PC-3 (cell line): Measurements from ENCODE around the gene PLXND1. TPM values are rescaled to one million over a fixed set of nuclear protein-coding genes. Genes with fewer than 3 reads are reported as not detected.

Experiments used
- ATAC-seq: fragments of 200-7000 bp; cut with Tn5 transposase; 2 replicates; pipeline ENCODE4 v1.9.1; 2020; ENCODE audit warnings: mild to moderate bottlenecking, moderate library complexity
- BruUV-seq: library from RNA; stranded (reverse); fragments of 400-500 nt; replicated peaks from 2 replicates; lab custom pipeline; 2021; lab: Mats Ljungman, UMichigan
- CTCF ChIA-PET: fragments of 300-600 bp; sonication (Branson Sonifier 250); formaldehyde crosslinking; loops from one replicate; lab custom pipeline; 2022; ENCODE audit warnings: antibody characterized with exemption; lab: Charles Lee
- POLR2A ChIA-PET: fragments of 300-600 bp; sonication (Branson Sonifier 250); formaldehyde crosslinking; loops from one replicate; lab custom pipeline; 2022; ENCODE audit warnings: antibody characterized with exemption; ENCODE audit not compliant: unreplicated experiment; lab: Charles Lee
- DNase-seq: peaks from one replicate; pipeline ENCODE4 v3.0.0-alpha.2; 2015
- H2AFZ ChIP-seq: fragments of 300-600 bp; sonication (generic); 2 replicates; pipeline ENCODE4 v1.6.0; 2016; ENCODE audit warnings: antibody characterized with exemption, low read length
- H3F3A ChIP-seq: fragments of 300-600 bp; sonication (generic); one replicate; pipeline ENCODE4 v1.6.0; 2017; ENCODE audit warnings: antibody characterized with exemption, low read length, control low read depth, mild to moderate bottlenecking; ENCODE audit not compliant: unreplicated experiment
- H3K27ac ChIP-seq: fragments of 300-600 bp; sonication (generic); 2 replicates; pipeline ENCODE4 v1.5.1; 2016; ENCODE audit warnings: mild to moderate bottlenecking, low read length
- H3K27me3 ChIP-seq: fragments of 300-600 bp; sonication (generic); 2 replicates; pipeline ENCODE4 v1.6.1; 2016; ENCODE audit warnings: low read length, mixed read lengths
- H3K36me3 ChIP-seq: fragments of 300-600 bp; sonication (generic); 2 replicates; pipeline ENCODE4 v1.6.1; 2016; ENCODE audit warnings: low read depth, mixed run types, low read length, mixed read lengths
- H3K4me1 ChIP-seq: fragments of 300-600 bp; sonication (generic); 2 replicates; pipeline ENCODE4 v1.5.1; 2016; ENCODE audit warnings: low read length; ENCODE audit not compliant: insufficient read depth
- H3K4me2 ChIP-seq: fragments of 300-600 bp; sonication (generic); 2 replicates; pipeline ENCODE4 v1.6.0; 2016; ENCODE audit warnings: low read length
- H3K4me3 ChIP-seq: fragments of 300-600 bp; sonication (generic); 2 replicates; pipeline ENCODE4 v1.5.1; 2016; ENCODE audit warnings: mild to moderate bottlenecking, low read length, mixed read lengths
- H3K79me2 ChIP-seq: fragments of 300-600 bp; sonication (generic); 2 replicates; pipeline ENCODE4 v1.6.1; 2017; ENCODE audit warnings: low read length, mixed read lengths
- H3K9ac ChIP-seq: fragments of 300-600 bp; sonication (generic); 2 replicates; pipeline ENCODE4 v1.6.0; 2016; ENCODE audit warnings: mild to moderate bottlenecking, low read length
- H3K9me2 ChIP-seq: fragments of 300-600 bp; sonication (generic); replicated peaks from 2 replicates; pipeline ENCODE4 v1.6.1; 2016; ENCODE audit warnings: mixed run types, low read length, mixed read lengths
- H3K9me3 ChIP-seq: fragments of 300-600 bp; sonication (generic); 2 replicates; pipeline ENCODE4 v1.6.1; 2016; ENCODE audit warnings: low read length, mixed read lengths
- H4K20me1 ChIP-seq: fragments of 300-600 bp; sonication (generic); 2 replicates; pipeline ENCODE4 v1.6.1; 2016; ENCODE audit warnings: low read length, mixed read lengths
- EZH2 ChIP-seq: fragments of 300-600 bp; sonication (generic); IDR thresholded peaks from one replicate; pipeline ENCODE4 v1.6.1; 2017; ENCODE audit warnings: antibody characterized with exemption, mild to moderate bottlenecking, low read length; ENCODE audit not compliant: unreplicated experiment
- EZH2phosphoT487 ChIP-seq: fragments of 300-600 bp; sonication (generic); IDR thresholded peaks from 2 replicates; pipeline ENCODE4 v1.6.1; 2018; ENCODE audit warnings: mild to moderate bottlenecking, antibody characterized with exemption, low read length, borderline replicate concordance
- intact Hi-C: fragments of 100-400 bp; cut with micrococcal nuclease; formaldehyde crosslinking; loops from 2 replicates; pipeline ENCODE4 v1.9.0; 2023
- total RNA-seq: library from RNA; depleted of rRNA; stranded (reverse); fragments of >200 nt; gene quantifications from 2 replicates; pipeline ENCODE4 v1.2.3, GENCODE V29; 2014
- TF ChIP-seq, protein P1 (sequence below): fragments of 300-600 bp; sonication (generic); conservative IDR thresholded peaks from 2 replicates; pipeline ENCODE4 v1.5.1; 2017; ENCODE audit warnings: antibody characterized with exemption, low read depth, mild to moderate bottlenecking, low read length

The PLXND1 gene
- total RNA-seq, 1 experiment from 2014 or later = 19.2 TPM

DNA sequence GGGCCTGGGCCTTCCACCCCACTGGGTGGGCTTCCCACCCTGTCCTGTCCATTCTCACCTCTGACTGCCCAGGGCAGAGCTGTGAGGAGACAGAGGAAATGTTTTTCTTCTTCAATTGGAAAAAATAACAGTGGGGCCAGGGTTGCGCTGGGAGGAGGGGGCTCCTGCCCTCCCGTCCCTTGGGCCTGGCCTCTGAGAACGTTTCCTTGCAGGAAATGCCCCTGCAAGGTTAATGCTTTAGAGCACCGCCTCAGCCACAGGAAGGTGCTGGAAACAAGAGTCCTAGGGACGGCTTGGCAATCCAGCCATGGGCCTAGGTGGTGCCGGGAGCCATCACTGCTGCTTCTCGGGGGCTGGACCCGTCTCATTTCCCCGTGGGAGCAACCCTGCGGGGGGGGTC is 3.8 kb upstream of the PLXND1 start:
- no peak for DNase-seq
- Histone ChIP-seq H3K4me3 (no peak overlapping the region), H3K27ac (no peak overlapping the region), H3K4me1 (peaks cover 3% of the 10 kb centered on the region; the same call in 1 of the 2 replicates), H3K9me2 (no peaks in the 10 kb centered on the region), H3K79me2 (no peaks in the 10 kb centered on the region), H3K27me3 (no peaks in the 10 kb centered on the region), H3K9ac (no peak overlapping the region), H2AFZ (no peak overlapping the region), H3K4me2 (no peak overlapping the region), H3K9me3 (no peaks in the 10 kb centered on the region), H4K20me1 (no peaks in the 10 kb centered on the region), H3K36me3 (no peaks in the 10 kb centered on the region), H3F3A (no peaks in the 10 kb centered on the region)
- ATAC-seq = no peak
- intact Hi-C loops = no loop called here
- CTCF ChIA-PET = no interaction called here
- no TSS peak for BruUV-seq
- POLR2A ChIA-PET = no interaction called here
- TF ChIP-seq, protein P1, sequence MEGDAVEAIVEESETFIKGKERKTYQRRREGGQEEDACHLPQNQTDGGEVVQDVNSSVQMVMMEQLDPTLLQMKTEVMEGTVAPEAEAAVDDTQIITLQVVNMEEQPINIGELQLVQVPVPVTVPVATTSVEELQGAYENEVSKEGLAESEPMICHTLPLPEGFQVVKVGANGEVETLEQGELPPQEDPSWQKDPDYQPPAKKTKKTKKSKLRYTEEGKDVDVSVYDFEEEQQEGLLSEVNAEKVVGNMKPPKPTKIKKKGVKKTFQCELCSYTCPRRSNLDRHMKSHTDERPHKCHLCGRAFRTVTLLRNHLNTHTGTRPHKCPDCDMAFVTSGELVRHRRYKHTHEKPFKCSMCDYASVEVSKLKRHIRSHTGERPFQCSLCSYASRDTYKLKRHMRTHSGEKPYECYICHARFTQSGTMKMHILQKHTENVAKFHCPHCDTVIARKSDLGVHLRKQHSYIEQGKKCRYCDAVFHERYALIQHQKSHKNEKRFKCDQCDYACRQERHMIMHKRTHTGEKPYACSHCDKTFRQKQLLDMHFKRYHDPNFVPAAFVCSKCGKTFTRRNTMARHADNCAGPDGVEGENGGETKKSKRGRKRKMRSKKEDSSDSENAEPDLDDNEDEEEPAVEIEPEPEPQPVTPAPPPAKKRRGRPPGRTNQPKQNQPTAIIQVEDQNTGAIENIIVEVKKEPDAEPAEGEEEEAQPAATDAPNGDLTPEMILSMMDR = no peak
- no peak for TF ChIP-seq EZH2
- no peak for TF ChIP-seq EZH2phosphoT487

- Histone ChIP-seq H3K4me3 (no peak overlapping the region), H3K9me2 (no peaks in the 10 kb centered on the region), H2AFZ (no peak overlapping the region), H3K9ac (no peak overlapping the region), H3K27me3 (no peaks in the 10 kb centered on the region), H4K20me1 (no peaks in the 10 kb centered on the region), H3K27ac (no peak overlapping the region), H3K4me1 (peaks cover 3% of the 10 kb centered on the region; the same call in 1 of the 2 replicates), H3F3A (no peaks in the 10 kb centered on the region), H3K79me2 (no peaks in the 10 kb centered on the region), H3K4me2 (no peak overlapping the region), H3K36me3 (no peaks in the 10 kb centered on the region), H3K9me3 (no peaks in the 10 kb centered on the region)
- ATAC-seq (no peak), DNase-seq (no peak)
- CTCF ChIA-PET = no interaction called here
- POLR2A ChIA-PET = no interaction called here
- TF ChIP-seq EZH2phosphoT487 (no peak), EZH2 (no peak)
- TF ChIP-seq, protein P1 = no peak
- intact Hi-C loops = no loop called here
- no TSS peak for BruUV-seq
These were observed 3.2 kb upstream of the PLXND1 start for GRCh38 chr3:129609591-129610182.

DNA sequence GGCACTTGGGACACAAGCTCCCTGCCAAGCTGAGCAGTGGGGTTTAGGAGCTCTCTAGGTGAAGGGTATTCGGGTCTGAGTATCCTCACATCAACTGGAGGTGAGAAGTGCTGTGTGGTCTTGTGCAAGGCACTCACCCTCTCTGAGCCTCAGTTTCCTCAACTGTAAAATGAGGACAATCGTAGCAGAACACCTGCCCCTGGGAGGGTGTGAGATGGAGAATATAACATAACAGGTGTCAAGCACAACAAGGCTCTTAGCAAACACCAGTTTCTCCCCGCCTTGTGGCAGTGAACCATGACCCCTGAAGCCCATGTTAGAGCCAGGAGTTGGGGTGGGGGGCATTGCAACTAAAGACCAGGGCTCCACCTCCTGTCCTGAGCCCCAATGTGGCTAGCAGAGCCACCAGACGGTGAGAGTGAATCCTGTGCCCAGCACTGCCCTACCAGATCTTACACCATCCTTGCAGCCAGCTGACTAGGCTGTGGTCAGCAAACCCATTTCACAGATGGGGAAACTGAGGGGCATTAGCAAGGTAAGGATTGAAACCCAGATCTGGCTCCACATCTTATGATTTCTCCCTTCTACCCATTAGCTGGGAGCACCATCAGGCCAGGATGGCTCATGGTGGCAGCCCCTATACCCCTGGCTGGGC is 2.6 kb upstream of the PLXND1 start:
- Histone ChIP-seq H3K4me3 (no peak overlapping the region), H3K36me3 (no peaks in the 10 kb centered on the region), H3K27ac (no peak overlapping the region), H2AFZ (no peak overlapping the region), H3K9me2 (no peaks in the 10 kb centered on the region), H3K4me1 (peaks cover 3% of the 10 kb centered on the region; the same call in 1 of the 2 replicates), H3K9ac (no peak overlapping the region), H3K27me3 (no peaks in the 10 kb centered on the region), H3F3A (no peaks in the 10 kb centered on the region), H3K4me2 (no peak overlapping the region), H3K9me3 (no peaks in the 10 kb centered on the region), H3K79me2 (no peaks in the 10 kb centered on the region), H4K20me1 (no peaks in the 10 kb centered on the region)
- no TSS peak for BruUV-seq
- intact Hi-C loops = no loop called here
- ChIA-PET POLR2A (no interaction called here), CTCF (interaction anchor here (0.6 kb wide), 1 partner anchor 119 kb away, joined by 6 read pairs; no protein-coding TSS in a partner anchor)
- DNase-seq (no peak), ATAC-seq (no peak)
- no peak for TF ChIP-seq EZH2
